ENCODE measurements around the gene CTAGE6.
"Not testable (repeated sequence)": the region's sequence is repeated elsewhere in the genome, so short reads cannot be mapped to it uniquely, and the experiment has no call there.

Gene CTAGE6

GRCh38 chr7:143757596-143757995 lies at the start of gene CTAGE6:
CTAGE6 (minus strand) TSS chr7:143757696; CDS start chr7:143757658, 38 bp downstream.
- DNase-seq (ENCODE audit: low spot score) = not testable (repeated sequence)

GRCh38 chr7:143806664-143807071 lies 49.2 kb upstream of the CTAGE6 start:
- not testable (repeated sequence) for DNase-seq (ENCODE audit: low spot score)

GRCh38 chr7:143797896-143798290 lies 40.4 kb upstream of the CTAGE6 start:
- not testable (repeated sequence) for DNase-seq (ENCODE audit: low spot score)

GRCh38 chr7:143797119-143797895 lies 39.8 kb upstream of the CTAGE6 start:
- DNase-seq (ENCODE audit: low spot score) = not testable (repeated sequence)

- DNase-seq (ENCODE audit: low spot score) = not testable (repeated sequence)
These were observed 38.2 kb upstream of the CTAGE6 start for GRCh38 chr7:143795653-143796052.

- not testable (repeated sequence) for DNase-seq (ENCODE audit: low spot score)
These were observed 35.1 kb upstream of the CTAGE6 start for GRCh38 chr7:143792633-143793032.

- not testable (repeated sequence) for DNase-seq (ENCODE audit: low spot score)
These were observed 28.1 kb upstream of the CTAGE6 start for GRCh38 chr7:143785415-143786182.

GRCh38 chr7:143779591-143779990 lies 22.1 kb upstream of the CTAGE6 start:
- DNase-seq (ENCODE audit: low spot score) = not testable (repeated sequence)

GRCh38 chr7:143772738-143773468 lies 15.4 kb upstream of the CTAGE6 start:
- not testable (repeated sequence) for DNase-seq (ENCODE audit: low spot score)

GRCh38 chr7:143767531-143767930 lies 10.0 kb upstream of the CTAGE6 start:
- DNase-seq (ENCODE audit: low spot score) = not testable (repeated sequence)

- DNase-seq (ENCODE audit: low spot score) = not testable (repeated sequence)
These were observed 8.2 kb upstream of the CTAGE6 start for GRCh38 chr7:143765678-143766077.

GRCh38 chr7:143763065-143763464 lies 5.6 kb upstream of the CTAGE6 start:
- not testable (repeated sequence) for DNase-seq (ENCODE audit: low spot score)

- not testable (repeated sequence) for DNase-seq (ENCODE audit: low spot score)
These were observed 12.2 kb downstream of the CTAGE6 start for GRCh38 chr7:143745340-143745739.

- DNase-seq (ENCODE audit: low spot score) = peak; percentile 62
These were observed 20.3 kb downstream of the CTAGE6 start for GRCh38 chr7:143737037-143737819.

- DNase-seq (ENCODE audit: low spot score) = no peak
These were observed 21.5 kb downstream of the CTAGE6 start for GRCh38 chr7:143735962-143736361.

GRCh38 chr7:143733876-143734275 lies 23.6 kb downstream of the CTAGE6 start:
- DNase-seq (ENCODE audit: low spot score) = no peak

- DNase-seq (ENCODE audit: low spot score) = no peak
These were observed 29.1 kb downstream of the CTAGE6 start for GRCh38 chr7:143728333-143728862.

GRCh38 chr7:143727561-143727960 lies 29.9 kb downstream of the CTAGE6 start:
- DNase-seq (ENCODE audit: low spot score) = not testable (repeated sequence)

GRCh38 chr7:143726143-143726542 lies 31.4 kb downstream of the CTAGE6 start:
- DNase-seq (ENCODE audit: low spot score) = not testable (repeated sequence)

GRCh38 chr7:143720335-143720734 lies 37.2 kb downstream of the CTAGE6 start:
- DNase-seq (ENCODE audit: low spot score) = not testable (repeated sequence)

- not testable (repeated sequence) for DNase-seq (ENCODE audit: low spot score)
These were observed 41.8 kb downstream of the CTAGE6 start for GRCh38 chr7:143715543-143716193.
